GM23338 (cell line): Measurements from ENCODE around the gene CXADR. TPM values are rescaled to one million over a fixed set of nuclear protein-coding genes. Genes with fewer than 3 reads are reported as not detected.

Experiments
- ATAC-seq: fragments of 200-7000 bp; cut with Tn5 transposase; 3 replicates; pipeline ENCODE4 v1.9.1; 2020
- DNase-seq: peaks from one replicate; pipeline ENCODE4 v3.0.0-alpha.2; 2015; ENCODE audit warnings: low spot score
- H2AFZ ChIP-seq: fragments of 200-600 bp; sonication (generic); 2 replicates; pipeline ENCODE4 v1.8.0; 2016; ENCODE audit warnings: antibody characterized with exemption, mild to moderate bottlenecking, moderate library complexity
- H3F3A ChIP-seq: fragments of 200-600 bp; sonication (generic); replicated peaks from 2 replicates; pipeline ENCODE4 v1.8.0; 2017; ENCODE audit warnings: antibody characterized with exemption, mixed run types, low read depth
- H3K27ac ChIP-seq: fragments of 200-600 bp; sonication (generic); 2 replicates; pipeline ENCODE4 v1.6.1; 2016; ENCODE audit warnings: low read depth
- H3K27me3 ChIP-seq: fragments of 200-600 bp; sonication (generic); 2 replicates; pipeline ENCODE4 v1.8.0; 2016; ENCODE audit warnings: mild to moderate bottlenecking, mixed run types, moderate library complexity; ENCODE audit not compliant: insufficient read depth
- H3K36me3 ChIP-seq: fragments of 200-600 bp; sonication (generic); 2 replicates; pipeline ENCODE4 v1.8.0; 2016; ENCODE audit warnings: mild to moderate bottlenecking; ENCODE audit not compliant: insufficient read depth
- H3K4me1 ChIP-seq: fragments of 200-600 bp; sonication (generic); 2 replicates; pipeline ENCODE4 v1.8.0; 2016; ENCODE audit warnings: mild to moderate bottlenecking, moderate library complexity; ENCODE audit not compliant: insufficient read depth
- H3K4me2 ChIP-seq: fragments of 200-600 bp; sonication (generic); 2 replicates; pipeline ENCODE4 v1.7.1; 2017; ENCODE audit warnings: mixed run types
- H3K4me3 ChIP-seq: fragments of 200-600 bp; sonication (generic); 2 replicates; pipeline ENCODE4 v1.6.1; 2016; ENCODE audit warnings: mixed run types
- H3K79me2 ChIP-seq: fragments of 200-600 bp; sonication (generic); replicated peaks from 2 replicates; pipeline ENCODE4 v1.8.0; 2017; ENCODE audit warnings: mild to moderate bottlenecking; ENCODE audit not compliant: insufficient read depth
- H3K9me2 ChIP-seq: fragments of 200-600 bp; sonication (generic); 2 replicates; pipeline ENCODE4 v1.8.0; 2017; ENCODE audit not compliant: insufficient read depth
- H4K20me1 ChIP-seq: fragments of 200-600 bp; sonication (generic); replicated peaks from 2 replicates; pipeline ENCODE4 v1.8.0; 2017; ENCODE audit warnings: mild to moderate bottlenecking; ENCODE audit not compliant: insufficient read depth
- H3K27ac Mint-ChIP-seq: 2 replicates; pipeline ENCODE4 v1.8.0; 2020; ENCODE audit warnings: inconsistent platforms, mild to moderate bottlenecking, moderate library complexity, mixed read lengths
- H3K27me3 Mint-ChIP-seq: 3 replicates; pipeline ENCODE4 v1.8.0; 2022; ENCODE audit warnings: low read depth, mild to moderate bottlenecking, moderate library complexity, mixed read lengths, inconsistent platforms; ENCODE audit not compliant: insufficient read depth, poor library complexity
- H3K36me3 Mint-ChIP-seq: 3 replicates; pipeline ENCODE4 v1.8.0; 2021; ENCODE audit warnings: low read depth, mild to moderate bottlenecking, inconsistent platforms, moderate library complexity, mixed read lengths
- H3K4me1 Mint-ChIP-seq: 3 replicates; pipeline ENCODE4 v1.8.0; 2020; ENCODE audit warnings: mild to moderate bottlenecking, inconsistent platforms, mixed read lengths
- H3K4me3 Mint-ChIP-seq: 3 replicates; pipeline ENCODE4 v1.8.0; 2021; ENCODE audit warnings: moderate library complexity, mild to moderate bottlenecking, inconsistent platforms, mixed read lengths
- H3K9me3 Mint-ChIP-seq: 3 replicates; pipeline ENCODE4 v1.8.0; 2020; ENCODE audit warnings: moderate library complexity, mild to moderate bottlenecking, inconsistent platforms, mixed read lengths
- CTCF ChIP-seq, 2 experiments: fragments of 200-600 bp in 1 of 2; sonication (generic) in 1 of 2; conservative IDR thresholded peaks; 2 replicates each; pipeline versions ENCODE4 v1.5.1 to v1.6.1; 2016 to 2017; ENCODE audit warnings: antibody characterized with exemption in 2 of 2, low read depth in 2 of 2, mild to moderate bottlenecking in 2 of 2, moderate library complexity in 1 of 2
- EZH2 ChIP-seq: fragments of 200-600 bp; sonication (generic); IDR thresholded peaks from one replicate; pipeline ENCODE4 v1.8.0; 2017; ENCODE audit warnings: antibody characterized with exemption, mild to moderate bottlenecking, low read depth; ENCODE audit not compliant: unreplicated experiment
- EZH2phosphoT487 ChIP-seq: fragments of 200-600 bp; sonication (generic); IDR thresholded peaks from one replicate; pipeline ENCODE4 v1.8.1; 2018; ENCODE audit warnings: antibody characterized with exemption; ENCODE audit not compliant: unreplicated experiment
- NANOG ChIP-seq: IDR thresholded peaks from 2 replicates; pipeline ENCODE4 v1.6.1; 2016; ENCODE audit warnings: antibody characterized with exemption, borderline replicate concordance
- POLR2AphosphoS5 ChIP-seq: IDR thresholded peaks from 2 replicates; pipeline ENCODE4 v1.6.1; 2016; ENCODE audit warnings: antibody characterized with exemption, low read depth
- REST ChIP-seq: IDR thresholded peaks from one replicate; pipeline ENCODE4 v1.6.1; 2018; ENCODE audit warnings: antibody characterized with exemption; ENCODE audit not compliant: unreplicated experiment
- ZNF114 ChIP-seq: fragments of 250-450 bp; sonication (Bioruptor Pico); IDR thresholded peaks from 2 replicates; pipeline ENCODE4 v1.5.0; 2020; ENCODE audit warnings: mild to moderate bottlenecking, moderate library complexity
- polyA plus RNA-seq: library from polyadenylated mRNA; unstranded; fragments of >200 nt; fragmentation: Nextera tagmentation; extraction: Ambion mirVana; gene quantifications from 2 replicates; pipeline ENCODE4 v1.2.1, GENCODE V29; 2016
- total RNA-seq: library from RNA; depleted of rRNA; stranded (reverse); fragments of >200 nt; shearing (Covaris generic); gene quantifications from 2 replicates; pipeline ENCODE4 v1.2.3, GENCODE V29; 2014
- TF ChIP-seq, protein P1 (sequence below): IDR thresholded peaks from 2 replicates; pipeline ENCODE4 v1.6.1; 2016; ENCODE audit warnings: antibody characterized with exemption

CXADR gene
- total and polyA plus RNA-seq, 2 experiments from 2014 or later: 126 to 207 TPM

DNA sequence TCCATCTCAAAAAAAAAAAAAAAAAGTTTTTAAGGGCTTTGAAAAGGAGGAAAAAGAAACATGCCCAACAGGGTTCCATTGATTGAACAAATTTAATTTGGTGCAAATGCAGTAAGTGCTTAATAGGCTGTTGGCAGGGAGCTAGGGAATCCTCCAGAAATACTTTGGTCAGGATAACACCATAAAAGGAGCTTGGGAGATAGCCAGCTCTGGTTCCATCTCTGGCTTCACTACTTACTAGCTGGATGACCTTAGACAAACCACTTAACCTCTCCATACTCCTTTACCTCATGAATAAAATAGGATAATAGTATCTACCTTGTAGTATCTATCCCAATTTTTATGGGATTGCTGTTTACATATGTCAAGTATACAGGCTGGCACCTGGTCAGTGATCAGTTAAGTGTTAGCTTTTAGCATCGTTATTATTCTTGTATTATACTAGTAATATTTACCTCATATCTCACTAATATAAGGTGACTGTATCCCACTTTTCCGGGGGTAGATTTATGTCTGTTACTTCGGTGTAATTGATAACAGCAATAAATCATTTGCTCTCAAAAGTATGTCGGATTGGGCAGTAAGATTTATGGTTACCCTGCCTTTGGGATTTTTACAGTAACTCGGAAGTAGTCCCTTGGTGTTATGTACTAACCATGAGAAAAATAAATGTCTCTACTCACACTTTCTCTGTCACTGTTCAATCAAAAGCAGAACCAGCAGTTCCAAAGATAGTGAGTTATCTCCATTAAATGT, 63.4 kb downstream of the CXADR start:
- Histone ChIP-seq H4K20me1 (peaks cover 16% of the 10 kb centered on the region), H3K4me3 (no peak overlapping the region), H3K36me3 (peaks cover 3% of the 10 kb centered on the region; the same call in 1 of the 2 replicates), H3K79me2 (peaks cover 19% of the 10 kb centered on the region), H3K27ac (peak overlapping the region; percentile 15; the same call in 1 of the 2 replicates), H3K4me1 (no peaks in the 10 kb centered on the region), H2AFZ (no peak overlapping the region), H3K9me2 (no peaks in the 10 kb centered on the region), H3K4me2 (no peak overlapping the region), H3K27me3 (no peaks in the 10 kb centered on the region), H3F3A (no peaks in the 10 kb centered on the region)
- TF ChIP-seq REST (no peak), ZNF114 (CRISPR knock-in tag) (no peak), CTCF (conservative IDR thresholded peaks at IDR 0.05; ENCODE audit: low read depth in 2 of 2) (no peak), NANOG (no peak), EZH2phosphoT487 (no peak), POLR2AphosphoS5 (no peak), EZH2 (no peak)
- TF ChIP-seq, protein P1, sequence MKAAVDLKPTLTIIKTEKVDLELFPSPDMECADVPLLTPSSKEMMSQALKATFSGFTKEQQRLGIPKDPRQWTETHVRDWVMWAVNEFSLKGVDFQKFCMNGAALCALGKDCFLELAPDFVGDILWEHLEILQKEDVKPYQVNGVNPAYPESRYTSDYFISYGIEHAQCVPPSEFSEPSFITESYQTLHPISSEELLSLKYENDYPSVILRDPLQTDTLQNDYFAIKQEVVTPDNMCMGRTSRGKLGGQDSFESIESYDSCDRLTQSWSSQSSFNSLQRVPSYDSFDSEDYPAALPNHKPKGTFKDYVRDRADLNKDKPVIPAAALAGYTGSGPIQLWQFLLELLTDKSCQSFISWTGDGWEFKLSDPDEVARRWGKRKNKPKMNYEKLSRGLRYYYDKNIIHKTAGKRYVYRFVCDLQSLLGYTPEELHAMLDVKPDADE: no peak
- no peak for DNase-seq
- Mint-ChIP-seq H3K36me3 (peaks cover 15% of the 10 kb centered on the region; the same call in 1 of the 3 replicates), H3K27me3 (no peaks in the 10 kb centered on the region), H3K27ac (no peak overlapping the region), H3K4me1 (no peaks in the 10 kb centered on the region), H3K4me3 (no peak overlapping the region), H3K9me3 (no peaks in the 10 kb centered on the region)
- peak; percentile 23; the same call in 1 of the 3 replicates for ATAC-seq
